Activated effector memory CD4-positive, alpha-beta T cell treated with Interleukin-2 at 50 U/mL for 16 hours (primary cell): ENCODE measurements around the gene ZDHHC24.
"Not testable (repeated sequence)": the region's sequence is repeated elsewhere in the genome, so short reads cannot be mapped to it uniquely, and the experiment has no call there.

ENCODE experiments used
- DNase-seq: peaks from one replicate; pipeline ENCODE4 v3.0.0-alpha.2; 2020

The ZDHHC24 gene

GRCh38 chr11:66543263-66544107 is 2.4 kb downstream of the ZDHHC24 start:
- DNase-seq: peak; percentile 60

GRCh38 chr11:66542362-66542761 is 3.5 kb downstream of the ZDHHC24 start:
- DNase-seq: no peak

GRCh38 chr11:66541892-66542291 is 4.0 kb downstream of the ZDHHC24 start:
- DNase-seq: no peak

- DNase-seq: not testable (repeated sequence)
These were observed 5.2 kb downstream of the ZDHHC24 start for GRCh38 chr11:66540598-66540997.

GRCh38 chr11:66539870-66540213 is 6.0 kb downstream of the ZDHHC24 start:
- DNase-seq: no peak

GRCh38 chr11:66539170-66539869 is 6.5 kb downstream of the ZDHHC24 start:
- DNase-seq: no peak

GRCh38 chr11:66532784-66533183 is 13.1 kb downstream of the ZDHHC24 start:
- no peak for DNase-seq

GRCh38 chr11:66531841-66532240 is 14.0 kb downstream of the ZDHHC24 start:
- DNase-seq: no peak

GRCh38 chr11:66530927-66531709 is 14.7 kb downstream of the ZDHHC24 start:
- DNase-seq: no peak

- no peak for DNase-seq
These were observed 16.2 kb downstream of the ZDHHC24 start for GRCh38 chr11:66529655-66530054.

- DNase-seq: no peak
These were observed 16.8 kb downstream of the ZDHHC24 start for GRCh38 chr11:66529069-66529468.

- DNase-seq: no peak
These were observed 21.4 kb downstream of the ZDHHC24 start for GRCh38 chr11:66524304-66525040.

- DNase-seq: no peak
These were observed 22.2 kb downstream of the ZDHHC24 start for GRCh38 chr11:66523611-66524010.

GRCh38 chr11:66510990-66511339 is 34.9 kb downstream of the ZDHHC24 start:
- no peak for DNase-seq

- DNase-seq: peak; percentile 74
These were observed 35.4 kb downstream of the ZDHHC24 start, which contains the start of gene BBS1 for GRCh38 chr11:66510271-66510989. BBS1 (plus strand) TSS chr11:66510635; CDS start chr11:66510660, 25 bp downstream.

- no peak for DNase-seq
These were observed 36.7 kb downstream of the ZDHHC24 start for GRCh38 chr11:66509131-66509561.

GRCh38 chr11:66505276-66505816 is 40.5 kb downstream of the ZDHHC24 start:
- DNase-seq: no peak

- DNase-seq: no peak
These were observed 47.3 kb downstream of the ZDHHC24 start for GRCh38 chr11:66498506-66498905.

- DNase-seq: no peak
These were observed 48.6 kb downstream of the ZDHHC24 start for GRCh38 chr11:66497206-66497605.

GRCh38 chr11:66495401-66495854 is 50.4 kb downstream of the ZDHHC24 start:
- DNase-seq: no peak

- DNase-seq: no peak
These were observed 50.9 kb downstream of the ZDHHC24 start for GRCh38 chr11:66494935-66495334.

GRCh38 chr11:66494458-66494857 is 51.4 kb downstream of the ZDHHC24 start:
- no peak for DNase-seq
